ENCODE measurements around the gene HYAL2.
A peak's percentile ranks its signal among the peaks of the same experiment; 100 is the strongest.

The HYAL2 gene

GRCh38 chr3:50337175-50337861 is 14.8 kb upstream of the HYAL2 start:
- peak overlapping the region; percentile 94 for H3K4me3 Mint-ChIP-seq

GRCh38 chr3:50336452-50337174 is 14.1 kb upstream of the HYAL2 start:
- peak overlapping the region; percentile 95 for H3K27ac Mint-ChIP-seq
- TF ChIP-seq CTCF (IDR thresholded peaks at IDR 0.05) = no peak
- H3K27me3 Mint-ChIP-seq (ENCODE audit: low read depth, poor library complexity) = peaks cover 39% of the 10 kb centered on the region
- peaks cover 55% of the 10 kb centered on the region for H3K4me1 Mint-ChIP-seq
- no peak for DNase-seq
- peak overlapping the region; percentile 94 for H3K4me3 Mint-ChIP-seq
- H3K9me3 Mint-ChIP-seq = no peaks in the 10 kb centered on the region
- H3K36me3 Mint-ChIP-seq (ENCODE audit: low read depth) = no peaks in the 10 kb centered on the region

More at GRCh38 chr3:50337175-50337861, 14.8 kb upstream of the HYAL2 start:
- Mint-ChIP-seq H3K9me3 (no peaks in the 10 kb centered on the region), H3K27ac (peak overlapping the region; percentile 99), H3K36me3 (ENCODE audit: low read depth) (no peaks in the 10 kb centered on the region), H3K27me3 (ENCODE audit: low read depth, poor library complexity) (peaks cover 46% of the 10 kb centered on the region), H3K4me1 (peaks cover 55% of the 10 kb centered on the region)
- DNase-seq = peak; percentile 99
- TF ChIP-seq CTCF (IDR thresholded peaks at IDR 0.05) = no peak

GRCh38 chr3:50334339-50335075 is 12.0 kb upstream of the HYAL2 start:
- peak overlapping the region; percentile 61 for H3K4me3 Mint-ChIP-seq
- peaks cover 18% of the 10 kb centered on the region for H3K27me3 Mint-ChIP-seq (ENCODE audit: low read depth, poor library complexity)
- H3K27ac Mint-ChIP-seq = peak overlapping the region; percentile 88
- no peak for DNase-seq
- no peaks in the 10 kb centered on the region for H3K9me3 Mint-ChIP-seq
- H3K4me1 Mint-ChIP-seq = peaks cover 48% of the 10 kb centered on the region
- no peak for TF ChIP-seq CTCF (IDR thresholded peaks at IDR 0.05)
- H3K36me3 Mint-ChIP-seq (ENCODE audit: low read depth) = peaks cover 7% of the 10 kb centered on the region

GRCh38 chr3:50333744-50334328 is 11.3 kb upstream of the HYAL2 start:
- Mint-ChIP-seq H3K27me3 (ENCODE audit: low read depth, poor library complexity) (peaks cover 12% of the 10 kb centered on the region), H3K4me1 (peaks cover 41% of the 10 kb centered on the region), H3K36me3 (ENCODE audit: low read depth) (peaks cover 7% of the 10 kb centered on the region), H3K9me3 (no peaks in the 10 kb centered on the region), H3K4me3 (peak overlapping the region; percentile 61), H3K27ac (peak overlapping the region; percentile 90)
- TF ChIP-seq CTCF (IDR thresholded peaks at IDR 0.05) = no peak
- no peak for DNase-seq

- no peak for TF ChIP-seq CTCF (IDR thresholded peaks at IDR 0.05)
- Mint-ChIP-seq H3K36me3 (ENCODE audit: low read depth) (peaks cover 7% of the 10 kb centered on the region), H3K4me1 (peaks cover 45% of the 10 kb centered on the region), H3K27ac (no peak overlapping the region), H3K27me3 (ENCODE audit: low read depth, poor library complexity) (no peaks in the 10 kb centered on the region), H3K9me3 (no peaks in the 10 kb centered on the region), H3K4me3 (no peak overlapping the region)
- no peak for DNase-seq
Observed at GRCh38 chr3:50331364-50331907, 8.9 kb upstream of the HYAL2 start.

Measured in nephron progenitor cell (in vitro differentiated cells).